ENCODE data around the gene CLCN6. TPM values are rescaled to one million over a fixed set of nuclear protein-coding genes. Genes with fewer than 3 reads are reported as not detected.

CLCN6 gene
- total RNA-seq, 1 donor from 2014 or later, result 6.6 TPM

- H3K36me3 ChIP-seq (ENCODE audit: control insufficient read depth, insufficient read depth, low read length), result no peaks in the 10 kb centered on the region
- no peak for TF ChIP-seq CTCF (IDR thresholded peaks at IDR 0.05; ENCODE audit: insufficient read depth, low read length, severe bottlenecking)
- FAIRE-seq (no peak), DNase-seq (ENCODE audit: low read depth) (no peak)
- no peak overlapping the region for H3K4me3 ChIP-seq (ENCODE audit: low read depth, low read length)
- H3K27me3 ChIP-seq (ENCODE audit: control insufficient read depth, insufficient read depth, low read length), result peaks cover 1% of the 10 kb centered on the region
Measured at GRCh38 chr1:11868331-11868980, 62.5 kb downstream of the CLCN6 start.

GRCh38 chr1:11869104-11869503 lies 63.1 kb downstream of the CLCN6 start:
- H3K4me3 ChIP-seq (ENCODE audit: low read depth, low read length), result no peak overlapping the region
- H3K27me3 ChIP-seq (ENCODE audit: control insufficient read depth, insufficient read depth, low read length), result peaks cover 1% of the 10 kb centered on the region
- H3K36me3 ChIP-seq (ENCODE audit: control insufficient read depth, insufficient read depth, low read length), result no peaks in the 10 kb centered on the region
- FAIRE-seq (no peak), DNase-seq (ENCODE audit: low read depth) (no peak)
- TF ChIP-seq CTCF (IDR thresholded peaks at IDR 0.05; ENCODE audit: insufficient read depth, low read length, severe bottlenecking), result no peak

GRCh38 chr1:11869650-11870207 lies 63.7 kb downstream of the CLCN6 start:
- no peak for FAIRE-seq

GRCh38 chr1:11872545-11872944 lies 66.6 kb downstream of the CLCN6 start:
- Histone ChIP-seq H3K27me3 (ENCODE audit: control insufficient read depth, insufficient read depth, low read length) (peaks cover 1% of the 10 kb centered on the region), H3K36me3 (ENCODE audit: control insufficient read depth, insufficient read depth, low read length) (no peaks in the 10 kb centered on the region), H3K4me3 (ENCODE audit: low read depth, low read length) (no peak overlapping the region)
- FAIRE-seq (no peak), DNase-seq (ENCODE audit: low read depth) (no peak)
- TF ChIP-seq CTCF (IDR thresholded peaks at IDR 0.05; ENCODE audit: insufficient read depth, low read length, severe bottlenecking), result no peak

More at GRCh38 chr1:11869650-11870207, 63.7 kb downstream of the CLCN6 start:
- Histone ChIP-seq H3K4me3 (ENCODE audit: low read depth, low read length) (no peak overlapping the region), H3K27me3 (ENCODE audit: control insufficient read depth, insufficient read depth, low read length) (peaks cover 1% of the 10 kb centered on the region), H3K36me3 (ENCODE audit: control insufficient read depth, insufficient read depth, low read length) (no peaks in the 10 kb centered on the region)
- no peak for TF ChIP-seq CTCF (IDR thresholded peaks at IDR 0.05; ENCODE audit: insufficient read depth, low read length, severe bottlenecking)
- no peak for DNase-seq (ENCODE audit: low read depth)

- no peak for FAIRE-seq
- H3K36me3 ChIP-seq (ENCODE audit: control insufficient read depth, insufficient read depth, low read length), result no peaks in the 10 kb centered on the region
- H3K27me3 ChIP-seq (ENCODE audit: control insufficient read depth, insufficient read depth, low read length), result peaks cover 1% of the 10 kb centered on the region
- no peak for DNase-seq (ENCODE audit: low read depth)
- no peak overlapping the region for H3K4me3 ChIP-seq (ENCODE audit: low read depth, low read length)
- TF ChIP-seq CTCF (IDR thresholded peaks at IDR 0.05; ENCODE audit: insufficient read depth, low read length, severe bottlenecking), result no peak
Measured at GRCh38 chr1:11873395-11874257, 67.6 kb downstream of the CLCN6 start.

Data from bronchial epithelial cell (primary cell).